Measurements from ENCODE around the gene CNOT1.

The CNOT1 gene

GRCh38 chr16:58510776-58511628, 118.6 kb downstream of the CNOT1 start:
- no peaks in the 10 kb centered on the region for H3K9me3 ChIP-seq (ENCODE audit: control insufficient read depth, low read length)
- H3K4me1 ChIP-seq (ENCODE audit: control insufficient read depth, insufficient read depth, low read length) = no peaks in the 10 kb centered on the region
- no peak overlapping the region for H3K27ac ChIP-seq (ENCODE audit: insufficient read depth, low read depth, low read length, poor library complexity, severe bottlenecking)
- no peaks in the 10 kb centered on the region for H3K27me3 ChIP-seq (ENCODE audit: control insufficient read depth, insufficient read depth, low read length, poor library complexity, severe bottlenecking)
- H3K4me3 ChIP-seq (ENCODE audit: insufficient read depth, low read depth, low read length) = no peak overlapping the region
- 93% methylated on average over 30 of the region's 30 CpGs for WGBS, 2 experiments
- H3K36me3 ChIP-seq (ENCODE audit: control insufficient read depth, insufficient read depth, low read length) = no peaks in the 10 kb centered on the region

GRCh38 chr16:58510097-58510775, 119.4 kb downstream of the CNOT1 start:
- no peak overlapping the region for H3K4me3 ChIP-seq (ENCODE audit: insufficient read depth, low read depth, low read length)
- H3K4me1 ChIP-seq (ENCODE audit: control insufficient read depth, insufficient read depth, low read length) = no peaks in the 10 kb centered on the region
- no peak overlapping the region for H3K27ac ChIP-seq (ENCODE audit: insufficient read depth, low read depth, low read length, poor library complexity, severe bottlenecking)
- H3K27me3 ChIP-seq (ENCODE audit: control insufficient read depth, insufficient read depth, low read length, poor library complexity, severe bottlenecking) = no peaks in the 10 kb centered on the region
- no peaks in the 10 kb centered on the region for H3K9me3 ChIP-seq (ENCODE audit: control insufficient read depth, low read length)
- WGBS, 2 experiments = 91% methylated on average over 18 of the region's 18 CpGs
- H3K36me3 ChIP-seq (ENCODE audit: control insufficient read depth, insufficient read depth, low read length) = no peaks in the 10 kb centered on the region

GRCh38 chr16:58509256-58510096, 120.2 kb downstream of the CNOT1 start:
- no peak overlapping the region for H3K4me3 ChIP-seq (ENCODE audit: insufficient read depth, low read depth, low read length)
- H3K27me3 ChIP-seq (ENCODE audit: control insufficient read depth, insufficient read depth, low read length, poor library complexity, severe bottlenecking) = no peaks in the 10 kb centered on the region
- no peaks in the 10 kb centered on the region for H3K9me3 ChIP-seq (ENCODE audit: control insufficient read depth, low read length)
- no peaks in the 10 kb centered on the region for H3K4me1 ChIP-seq (ENCODE audit: control insufficient read depth, insufficient read depth, low read length)
- no peaks in the 10 kb centered on the region for H3K36me3 ChIP-seq (ENCODE audit: control insufficient read depth, insufficient read depth, low read length)
- no peak overlapping the region for H3K27ac ChIP-seq (ENCODE audit: insufficient read depth, low read depth, low read length, poor library complexity, severe bottlenecking)
- WGBS, 2 experiments = 91 to 94% methylated on average over 9 of the region's 9 CpGs

- no peak overlapping the region for H3K4me3 ChIP-seq (ENCODE audit: insufficient read depth, low read depth, low read length)
- no peaks in the 10 kb centered on the region for H3K9me3 ChIP-seq (ENCODE audit: control insufficient read depth, low read length)
- H3K27me3 ChIP-seq (ENCODE audit: control insufficient read depth, insufficient read depth, low read length, poor library complexity, severe bottlenecking) = no peaks in the 10 kb centered on the region
- 75 to 84% methylated on average over 5 of the region's 5 CpGs for WGBS, 2 experiments
- H3K4me1 ChIP-seq (ENCODE audit: control insufficient read depth, insufficient read depth, low read length) = no peaks in the 10 kb centered on the region
- H3K36me3 ChIP-seq (ENCODE audit: control insufficient read depth, insufficient read depth, low read length) = no peaks in the 10 kb centered on the region
- H3K27ac ChIP-seq (ENCODE audit: insufficient read depth, low read depth, low read length, poor library complexity, severe bottlenecking) = no peak overlapping the region
Observed at GRCh38 chr16:58508671-58509251, 120.9 kb downstream of the CNOT1 start.

GRCh38 chr16:58507963-58508670, 121.5 kb downstream of the CNOT1 start:
- H3K4me1 ChIP-seq (ENCODE audit: control insufficient read depth, insufficient read depth, low read length) = no peaks in the 10 kb centered on the region
- H3K27me3 ChIP-seq (ENCODE audit: control insufficient read depth, insufficient read depth, low read length, poor library complexity, severe bottlenecking) = no peaks in the 10 kb centered on the region
- WGBS, 2 experiments = 94% methylated on average over 14 of the region's 14 CpGs
- no peaks in the 10 kb centered on the region for H3K9me3 ChIP-seq (ENCODE audit: control insufficient read depth, low read length)
- H3K27ac ChIP-seq (ENCODE audit: insufficient read depth, low read depth, low read length, poor library complexity, severe bottlenecking) = no peak overlapping the region
- no peak overlapping the region for H3K4me3 ChIP-seq (ENCODE audit: insufficient read depth, low read depth, low read length)
- no peaks in the 10 kb centered on the region for H3K36me3 ChIP-seq (ENCODE audit: control insufficient read depth, insufficient read depth, low read length)

GRCh38 chr16:58507195-58507962, 122.2 kb downstream of the CNOT1 start:
- Histone ChIP-seq H3K27me3 (ENCODE audit: control insufficient read depth, insufficient read depth, low read length, poor library complexity, severe bottlenecking) (no peaks in the 10 kb centered on the region), H3K4me3 (ENCODE audit: insufficient read depth, low read depth, low read length) (no peak overlapping the region), H3K4me1 (ENCODE audit: control insufficient read depth, insufficient read depth, low read length) (no peaks in the 10 kb centered on the region), H3K36me3 (ENCODE audit: control insufficient read depth, insufficient read depth, low read length) (no peaks in the 10 kb centered on the region), H3K9me3 (ENCODE audit: control insufficient read depth, low read length) (no peaks in the 10 kb centered on the region), H3K27ac (ENCODE audit: insufficient read depth, low read depth, low read length, poor library complexity, severe bottlenecking) (no peak overlapping the region)
- 83 to 84% methylated on average over 15 of the region's 15 CpGs for WGBS, 2 experiments

GRCh38 chr16:58506241-58507194, 123.1 kb downstream of the CNOT1 start:
- H3K4me3 ChIP-seq (ENCODE audit: insufficient read depth, low read depth, low read length) = no peak overlapping the region
- peaks cover 4% of the 10 kb centered on the region for H3K4me1 ChIP-seq (ENCODE audit: control insufficient read depth, insufficient read depth, low read length)
- H3K27me3 ChIP-seq (ENCODE audit: control insufficient read depth, insufficient read depth, low read length, poor library complexity, severe bottlenecking) = peaks cover 8% of the 10 kb centered on the region
- no peaks in the 10 kb centered on the region for H3K36me3 ChIP-seq (ENCODE audit: control insufficient read depth, insufficient read depth, low read length)
- H3K27ac ChIP-seq (ENCODE audit: insufficient read depth, low read depth, low read length, poor library complexity, severe bottlenecking) = no peak overlapping the region
- 90 to 91% methylated on average over 20 of the region's 20 CpGs for WGBS, 2 experiments
- no peaks in the 10 kb centered on the region for H3K9me3 ChIP-seq (ENCODE audit: control insufficient read depth, low read length)

- 93 to 95% methylated on average over 21 of the region's 21 CpGs for WGBS, 2 experiments
- no peak overlapping the region for H3K4me3 ChIP-seq (ENCODE audit: insufficient read depth, low read depth, low read length)
- H3K4me1 ChIP-seq (ENCODE audit: control insufficient read depth, insufficient read depth, low read length) = peaks cover 6% of the 10 kb centered on the region
Observed at GRCh38 chr16:58503863-58504688, 125.5 kb downstream of the CNOT1 start.

More at GRCh38 chr16:58503863-58504688, 125.5 kb downstream of the CNOT1 start:
- peaks cover 23% of the 10 kb centered on the region for H3K27me3 ChIP-seq (ENCODE audit: control insufficient read depth, insufficient read depth, low read length, poor library complexity, severe bottlenecking)
- no peaks in the 10 kb centered on the region for H3K36me3 ChIP-seq (ENCODE audit: control insufficient read depth, insufficient read depth, low read length)
- H3K27ac ChIP-seq (ENCODE audit: insufficient read depth, low read depth, low read length, poor library complexity, severe bottlenecking) = no peak overlapping the region
- H3K9me3 ChIP-seq (ENCODE audit: control insufficient read depth, low read length) = no peaks in the 10 kb centered on the region

Data from ectodermal cell (in vitro differentiated cells).